Stimulated activated CD4-positive, alpha-beta T cell treated with anti-CD3 and anti-CD28 coated beads, Interleukin-15, amount 100 ng/mL, for 48 hours (primary cell): ENCODE measurements around the gene SOX9.
"Not testable (repeated sequence)": the region's sequence is repeated elsewhere in the genome, so short reads cannot be mapped to it uniquely, and the experiment has no call there.

Source experiments
- DNase-seq, 2 donors: peaks; one replicate each; pipeline ENCODE4 v3.0.0-alpha.2; 2020; ENCODE audit warnings: low read depth in 2 of 2

The SOX9 gene

GRCh38 chr17:72111336-72111923 is 9.4 kb upstream of the SOX9 start:
- DNase-seq = no peak

DNA sequence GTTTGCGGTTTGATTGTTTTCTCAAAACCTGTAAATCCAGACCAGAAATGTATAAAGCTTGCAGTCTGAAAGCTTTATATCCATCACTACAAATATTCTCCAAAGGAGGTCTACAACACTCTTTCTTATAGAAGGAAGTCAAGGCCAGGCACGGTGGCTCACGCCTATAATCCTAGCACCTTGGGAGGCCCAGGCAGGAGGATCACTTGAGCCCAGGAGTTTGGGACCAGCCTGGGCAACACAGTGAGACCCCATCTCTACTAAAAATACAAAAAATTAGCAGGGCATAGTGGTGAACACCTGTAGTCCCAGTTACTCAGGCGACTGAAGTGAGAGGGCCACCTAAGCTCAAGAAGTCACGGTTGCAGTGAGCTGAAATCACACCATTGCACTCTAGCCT is 8.9 kb upstream of the SOX9 start:
- not testable (repeated sequence) for DNase-seq

GRCh38 chr17:72113751-72114150 is 7.1 kb upstream of the SOX9 start:
- DNase-seq = no peak

DNA sequence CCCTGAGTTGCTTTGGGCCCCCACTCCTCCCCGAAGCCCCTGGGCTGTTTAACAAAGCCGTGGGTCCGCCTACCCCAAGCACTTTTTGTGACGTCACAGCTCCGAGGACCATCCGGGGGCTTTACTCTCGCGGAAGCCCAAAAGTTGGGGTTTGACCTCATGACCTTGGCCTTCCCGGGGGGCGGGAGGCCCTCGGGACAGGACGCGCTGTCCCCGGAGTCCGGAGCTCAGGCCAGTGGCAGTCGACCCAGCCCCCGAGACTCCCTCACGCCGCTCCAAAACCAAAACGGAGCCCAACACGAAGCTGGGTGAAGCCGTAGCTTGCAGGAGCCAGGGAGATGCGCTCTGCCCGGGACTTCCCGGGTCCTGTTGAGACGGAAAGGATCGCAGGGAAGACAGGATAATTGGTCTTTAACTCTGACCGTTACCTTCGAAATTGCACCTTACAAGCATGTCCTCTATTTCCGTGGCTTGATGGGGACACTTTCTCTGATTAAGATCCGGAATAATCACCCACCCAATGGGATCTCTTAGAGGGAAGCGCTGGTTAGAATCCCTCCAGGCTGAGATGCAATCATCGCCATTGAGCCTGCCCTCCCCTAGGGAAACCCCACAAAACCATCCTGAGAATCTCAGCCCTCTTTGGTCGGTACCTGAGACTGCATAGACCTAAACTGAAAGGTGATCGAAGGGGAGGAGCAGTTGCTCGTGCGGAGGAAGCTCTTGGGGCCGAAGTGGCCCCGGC is 4.9 kb upstream of the SOX9 start:
- no peak for DNase-seq

DNA sequence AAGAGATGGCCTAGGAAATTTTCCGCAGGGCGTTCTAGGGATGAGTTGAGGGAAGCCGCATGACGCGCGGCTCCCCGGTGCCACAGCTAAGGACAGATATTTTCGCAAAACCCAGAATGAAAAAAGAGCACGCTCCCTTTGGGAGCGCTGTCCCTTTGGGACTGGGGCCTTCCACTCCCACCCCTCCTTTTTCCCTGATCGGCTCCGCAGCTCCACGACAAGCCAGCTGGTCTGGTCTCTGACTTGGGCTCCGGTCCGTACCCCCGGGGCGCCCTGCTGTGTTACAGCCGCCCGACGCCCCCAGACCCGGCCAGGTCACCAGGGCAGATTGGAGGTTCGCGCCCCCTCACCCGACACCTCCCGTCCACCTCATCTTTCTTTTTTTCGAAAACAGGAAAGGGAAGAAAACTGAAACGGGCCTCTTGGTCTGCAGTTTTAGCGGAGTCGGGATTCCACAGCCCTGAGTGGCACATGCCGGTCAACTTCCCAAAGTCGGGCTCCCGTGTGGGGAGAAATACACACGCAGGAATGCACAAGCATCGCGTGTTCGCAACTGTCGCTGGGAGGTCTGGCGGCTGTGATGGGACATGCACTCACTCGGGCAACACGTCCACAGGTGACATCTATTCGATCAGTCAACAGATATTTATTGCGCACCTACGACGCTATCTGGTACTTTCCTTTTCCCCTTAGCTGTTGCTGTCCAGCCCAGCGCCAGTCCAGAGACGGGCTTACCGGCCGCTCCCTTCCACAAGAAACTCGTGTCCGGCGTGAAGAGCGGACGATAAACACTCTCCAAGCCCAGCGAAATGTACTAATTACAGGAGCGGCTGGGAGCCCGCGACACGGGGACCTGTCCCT is 3.9 kb upstream of the SOX9 start:
- DNase-seq = no peak

DNA sequence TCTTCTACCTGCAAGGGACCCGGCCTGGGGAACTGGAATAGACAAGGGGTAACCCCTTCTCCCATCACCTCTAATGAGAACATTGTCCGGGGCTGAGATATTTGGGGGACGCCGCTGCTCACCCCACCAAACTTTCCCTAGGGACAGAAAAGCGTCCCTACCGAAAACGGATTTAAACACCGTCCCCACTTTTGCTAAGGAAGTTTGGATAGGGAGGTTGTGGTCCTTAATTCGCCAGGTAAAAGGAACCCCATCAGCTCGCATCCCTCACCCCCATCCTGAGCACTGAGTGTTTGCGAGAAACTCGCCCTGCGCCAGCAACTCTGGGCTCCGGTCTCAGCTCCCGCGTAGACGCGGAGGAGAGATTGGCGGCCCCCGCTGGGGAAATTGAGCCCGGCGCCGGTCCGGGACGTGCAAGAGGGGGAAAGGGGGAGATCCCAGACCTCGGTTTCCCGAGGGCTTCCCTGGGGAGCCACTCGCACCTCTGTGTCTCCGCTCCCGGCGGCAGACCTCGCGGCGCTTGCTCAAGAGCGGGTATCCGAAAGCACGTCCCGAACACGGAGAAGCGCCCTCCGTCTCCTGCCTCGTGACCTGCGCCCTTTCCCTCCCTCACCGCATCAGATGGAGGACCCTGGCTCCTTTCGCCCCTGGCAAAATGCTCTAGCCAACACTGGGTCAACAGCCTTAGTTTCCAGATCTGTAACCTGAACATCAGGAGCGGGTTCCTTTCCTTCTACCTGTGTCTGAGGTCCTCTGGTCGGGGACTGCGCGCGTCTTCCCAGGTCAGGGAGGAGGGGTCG is 3.1 kb upstream of the SOX9 start:
- no peak for DNase-seq

DNA sequence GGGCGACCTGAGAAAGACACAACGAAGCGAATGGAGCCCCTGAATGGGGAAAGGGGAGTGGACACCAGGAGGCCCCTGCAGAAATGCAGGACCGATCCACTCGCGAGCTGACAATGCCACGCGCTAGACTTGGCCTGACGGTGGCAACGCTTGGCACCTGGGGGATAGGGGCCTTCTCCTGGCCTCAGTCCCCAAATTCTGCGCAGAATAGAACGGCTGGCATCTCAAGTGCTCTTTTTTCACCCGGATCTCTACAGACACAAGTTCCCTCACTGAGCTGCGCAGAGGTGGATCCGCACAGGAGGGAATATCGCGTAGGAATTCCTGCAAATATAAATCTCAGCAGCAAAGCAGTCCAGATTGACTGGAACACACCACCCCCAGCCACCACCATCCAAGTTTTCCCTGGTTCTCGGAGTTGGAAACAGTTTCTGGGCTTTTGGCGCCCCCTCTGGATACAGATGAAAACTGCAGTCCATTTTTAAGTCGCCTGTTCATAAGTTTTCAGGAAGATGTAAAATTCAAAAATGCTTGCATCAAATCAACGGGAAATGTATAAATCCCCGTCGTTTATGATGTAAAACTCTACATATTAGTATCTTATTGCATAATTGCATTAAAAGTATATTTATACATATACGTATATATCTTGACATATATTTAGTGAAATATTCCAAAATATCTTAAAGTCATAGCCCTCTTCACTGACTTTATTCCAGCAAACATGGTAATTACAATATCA is 2.3 kb upstream of the SOX9 start:
- DNase-seq = no peak

- DNase-seq = no peak
These were observed 1.5 kb upstream of the SOX9 start for GRCh38 chr17:72119077-72119872.

GRCh38 chr17:72119873-72120641 is 763 bp upstream of the SOX9 start:
- no peak for DNase-seq

GRCh38 chr17:72121164-72122009 is 567 bp downstream of the SOX9 start:
- DNase-seq = no peak

GRCh38 chr17:72122010-72122764 is 1.4 kb downstream of the SOX9 start:
- DNase-seq = no peak

- no peak for DNase-seq
These were observed 2.1 kb downstream of the SOX9 start for GRCh38 chr17:72122765-72123529.

DNA sequence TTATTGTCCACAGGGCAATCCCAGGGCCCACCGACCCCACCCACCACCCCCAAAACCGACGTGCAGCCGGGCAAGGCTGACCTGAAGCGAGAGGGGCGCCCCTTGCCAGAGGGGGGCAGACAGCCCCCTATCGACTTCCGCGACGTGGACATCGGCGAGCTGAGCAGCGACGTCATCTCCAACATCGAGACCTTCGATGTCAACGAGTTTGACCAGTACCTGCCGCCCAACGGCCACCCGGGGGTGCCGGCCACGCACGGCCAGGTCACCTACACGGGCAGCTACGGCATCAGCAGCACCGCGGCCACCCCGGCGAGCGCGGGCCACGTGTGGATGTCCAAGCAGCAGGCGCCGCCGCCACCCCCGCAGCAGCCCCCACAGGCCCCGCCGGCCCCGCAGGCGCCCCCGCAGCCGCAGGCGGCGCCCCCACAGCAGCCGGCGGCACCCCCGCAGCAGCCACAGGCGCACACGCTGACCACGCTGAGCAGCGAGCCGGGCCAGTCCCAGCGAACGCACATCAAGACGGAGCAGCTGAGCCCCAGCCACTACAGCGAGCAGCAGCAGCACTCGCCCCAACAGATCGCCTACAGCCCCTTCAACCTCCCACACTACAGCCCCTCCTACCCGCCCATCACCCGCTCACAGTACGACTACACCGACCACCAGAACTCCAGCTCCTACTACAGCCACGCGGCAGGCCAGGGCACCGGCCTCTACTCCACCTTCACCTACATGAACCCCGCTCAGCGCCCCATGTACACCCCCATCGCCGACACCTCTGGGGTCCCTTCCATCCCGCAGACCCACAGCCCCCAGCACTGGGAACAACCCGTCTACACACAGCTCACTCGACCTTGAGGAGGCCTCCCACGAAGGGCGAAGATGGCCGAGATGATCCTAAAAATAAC is 3.0 kb downstream of the SOX9 start:
- DNase-seq = no peak

GRCh38 chr17:72124438-72124775 is 3.6 kb downstream of the SOX9 start:
- DNase-seq = no peak

DNA sequence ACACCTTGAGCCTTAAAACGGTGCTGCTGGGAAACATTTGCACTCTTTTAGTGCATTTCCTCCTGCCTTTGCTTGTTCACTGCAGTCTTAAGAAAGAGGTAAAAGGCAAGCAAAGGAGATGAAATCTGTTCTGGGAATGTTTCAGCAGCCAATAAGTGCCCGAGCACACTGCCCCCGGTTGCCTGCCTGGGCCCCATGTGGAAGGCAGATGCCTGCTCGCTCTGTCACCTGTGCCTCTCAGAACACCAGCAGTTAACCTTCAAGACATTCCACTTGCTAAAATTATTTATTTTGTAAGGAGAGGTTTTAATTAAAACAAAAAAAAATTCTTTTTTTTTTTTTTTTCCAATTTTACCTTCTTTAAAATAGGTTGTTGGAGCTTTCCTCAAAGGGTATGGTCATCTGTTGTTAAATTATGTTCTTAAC is 4.4 kb downstream of the SOX9 start:
- DNase-seq = no peak

DNA sequence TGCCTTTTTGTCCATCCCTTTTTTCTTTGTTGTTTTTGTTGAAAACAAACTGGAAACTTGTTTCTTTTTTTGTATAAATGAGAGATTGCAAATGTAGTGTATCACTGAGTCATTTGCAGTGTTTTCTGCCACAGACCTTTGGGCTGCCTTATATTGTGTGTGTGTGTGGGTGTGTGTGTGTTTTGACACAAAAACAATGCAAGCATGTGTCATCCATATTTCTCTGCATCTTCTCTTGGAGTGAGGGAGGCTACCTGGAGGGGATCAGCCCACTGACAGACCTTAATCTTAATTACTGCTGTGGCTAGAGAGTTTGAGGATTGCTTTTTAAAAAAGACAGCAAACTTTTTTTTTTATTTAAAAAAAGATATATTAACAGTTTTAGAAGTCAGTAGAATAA is 4.9 kb downstream of the SOX9 start:
- DNase-seq = no peak
